GM21786 (cell line): ENCODE measurements around the gene PRR23B.
"Not testable (repeated sequence)": the region's sequence is repeated elsewhere in the genome, so short reads cannot be mapped to it uniquely, and the experiment has no call there.

Experiments
- ATAC-seq: cut with Tn5 transposase; IDR thresholded peaks from one replicate; pipeline ENCODE4 v1.9.1; 2021; ENCODE audit not compliant: unreplicated experiment

Gene PRR23B

GRCh38 chr3:139020868-139021234 is at the start of gene PRR23B:
Gene PRR23B, minus strand, starts transcription at chr3:139020926. Its CDS starts 265 bp downstream, at chr3:139020661.
- no peak for ATAC-seq

GRCh38 chr3:139062918-139063317 is 42.2 kb upstream of the PRR23B start:
- no peak for ATAC-seq

- ATAC-seq: no peak
Observed at GRCh38 chr3:139052802-139053600, 32.3 kb upstream of the PRR23B start.

- no peak for ATAC-seq
Observed at GRCh38 chr3:139044366-139045210, 23.9 kb upstream of the PRR23B start, which contains the start of gene PRR23C. Gene PRR23C, minus strand, starts transcription at chr3:139044892. Its CDS starts 272 bp downstream, at chr3:139044620.

- no peak for ATAC-seq
Observed at GRCh38 chr3:139043554-139044365, 23.0 kb upstream of the PRR23B start.

GRCh38 chr3:139037478-139037877 is 16.8 kb upstream of the PRR23B start:
- ATAC-seq: no peak

- ATAC-seq: no peak
Observed at GRCh38 chr3:139032326-139033002, 11.7 kb upstream of the PRR23B start.

- ATAC-seq: not testable (repeated sequence)
Observed at GRCh38 chr3:139030576-139030975, 9.8 kb upstream of the PRR23B start.

GRCh38 chr3:139024968-139025367 is 4.2 kb upstream of the PRR23B start:
- no peak for ATAC-seq

- ATAC-seq: no peak
Observed at GRCh38 chr3:139020036-139020867, 474 bp downstream of the PRR23B start.

- ATAC-seq: no peak
Observed at GRCh38 chr3:139016430-139017048, 4.2 kb downstream of the PRR23B start.

- no peak for ATAC-seq
Observed at GRCh38 chr3:139006051-139006716, 14.5 kb downstream of the PRR23B start, which contains the start of gene PRR23A. Gene PRR23A, minus strand, starts transcription at chr3:139006268. Its CDS starts 0 bp downstream, at chr3:139006268.

GRCh38 chr3:139005356-139005993 is 15.3 kb downstream of the PRR23B start:
- no peak for ATAC-seq

GRCh38 chr3:138995706-138996105 is 25.0 kb downstream of the PRR23B start:
- no peak for ATAC-seq

GRCh38 chr3:138987181-138987580 is 33.5 kb downstream of the PRR23B start:
- ATAC-seq: no peak

- no peak for ATAC-seq
Observed at GRCh38 chr3:138985932-138986331, 34.8 kb downstream of the PRR23B start.

- no peak for ATAC-seq
Observed at GRCh38 chr3:138984816-138985215, 35.9 kb downstream of the PRR23B start.

- no peak for ATAC-seq
Observed at GRCh38 chr3:138976047-138976446, 44.7 kb downstream of the PRR23B start.
